Fibroblast of lung (primary cell): ENCODE data around the gene ACER1. TPM values are rescaled to one million over a fixed set of nuclear protein-coding genes. Genes with fewer than 3 reads are reported as not detected.

Source experiments
- DNase-seq, 2 donors: peaks; one replicate each; pipeline versions ENCODE4 v3.0.0 to v3.0.0-alpha.2; 2010; ENCODE audit warnings: low read depth in 2 of 2
- H2AFZ ChIP-seq: 2 replicates; pipeline ENCODE4 v1.5.1; 2012; ENCODE audit warnings: low read length, control low read depth, inconsistent platforms
- H3K27ac ChIP-seq: 2 replicates; pipeline ENCODE4 v1.5.1; 2011; ENCODE audit warnings: low read length, control low read depth; ENCODE audit not compliant: insufficient read depth
- H3K27me3 ChIP-seq: 2 replicates; pipeline ENCODE4 v1.5.1; 2011; ENCODE audit warnings: mild to moderate bottlenecking, low read length; ENCODE audit not compliant: control insufficient read depth, insufficient read depth
- H3K36me3 ChIP-seq: 2 replicates; pipeline ENCODE4 v1.5.1; 2011; ENCODE audit warnings: low read length; ENCODE audit not compliant: control insufficient read depth, insufficient read depth
- H3K4me1 ChIP-seq: 2 replicates; pipeline ENCODE4 v1.5.1; 2011; ENCODE audit warnings: low read length; ENCODE audit not compliant: control insufficient read depth, insufficient read depth; ENCODE audit errors: extremely low read depth
- H3K4me2 ChIP-seq: 2 replicates; pipeline ENCODE4 v1.5.1; 2011; ENCODE audit warnings: low read length, control low read depth; ENCODE audit not compliant: insufficient read depth; ENCODE audit errors: extremely low read depth
- H3K4me3 ChIP-seq, 4 experiments: fragments of 200-600 bp in 1 of 4; sonication (generic) in 1 of 4; replicated peaks in 1 of 4; 2 replicates each; pipeline ENCODE4 v1.5.1; 2011 to 2016; ENCODE audit warnings: low read length in 4 of 4, low read depth in 3 of 4, mild to moderate bottlenecking in 3 of 4, control low read depth in 2 of 4, inconsistent platforms in 1 of 4, mixed read lengths in 1 of 4; ENCODE audit not compliant: insufficient read depth in 1 of 4; ENCODE audit errors: control extremely low read depth in 1 of 4
- H3K79me2 ChIP-seq: 2 replicates; pipeline ENCODE4 v1.5.1; 2012; ENCODE audit warnings: mild to moderate bottlenecking, low read length, inconsistent platforms; ENCODE audit not compliant: control insufficient read depth, insufficient read depth
- H3K9ac ChIP-seq: 2 replicates; pipeline ENCODE4 v1.5.1; 2011; ENCODE audit warnings: mild to moderate bottlenecking, low read length, control low read depth; ENCODE audit not compliant: insufficient read depth
- H3K9me3 ChIP-seq: 2 replicates; pipeline ENCODE4 v1.5.1; 2012; ENCODE audit warnings: low read depth, low read length; ENCODE audit not compliant: control insufficient read depth, insufficient read depth
- H4K20me1 ChIP-seq: 2 replicates; pipeline ENCODE4 v1.5.1; 2011; ENCODE audit warnings: low read length; ENCODE audit not compliant: control insufficient read depth, insufficient read depth; ENCODE audit errors: extremely low read depth
- EZH2 ChIP-seq: IDR thresholded peaks from 2 replicates; pipeline ENCODE4 v1.5.1; 2012; ENCODE audit warnings: low read length, control low read depth, mild to moderate bottlenecking; ENCODE audit errors: missing control alignments
- polyA plus RNA-seq, 2 donors: library from polyadenylated mRNA; depleted of rRNA in 1 of 2; stranded (reverse) in 1 of 2; unstranded in 1 of 2; fragments of >200 nt; gene quantifications; 2 replicates each; pipeline ENCODE4 v1.2.1, GENCODE V29; 2011 to 2012; ENCODE audit warnings: missing spikeins in 1 of 2
- total RNA-seq: library from RNA; depleted of rRNA; stranded (reverse); fragments of >200 nt; gene quantifications from 2 replicates; pipeline ENCODE4 v1.2.1, GENCODE V29; 2014
- TF ChIP-seq, protein P1 (sequence below), 2 donors: IDR thresholded peaks in 1 of 2; conservative IDR thresholded peaks in 1 of 2; 1 replicate in 1 of 2; 2 replicates in 1 of 2; pipeline ENCODE4 v1.5.1; 2011 to 2012; ENCODE audit warnings: low read length in 2 of 2, control low read depth in 1 of 2, inconsistent platforms in 1 of 2, low read depth in 1 of 2, mild to moderate bottlenecking in 1 of 2

ACER1 gene
- total and polyA plus RNA-seq, 2 donors (not counting 1 experiment from before 2014, with no cell fraction given) = not detected

DNA sequence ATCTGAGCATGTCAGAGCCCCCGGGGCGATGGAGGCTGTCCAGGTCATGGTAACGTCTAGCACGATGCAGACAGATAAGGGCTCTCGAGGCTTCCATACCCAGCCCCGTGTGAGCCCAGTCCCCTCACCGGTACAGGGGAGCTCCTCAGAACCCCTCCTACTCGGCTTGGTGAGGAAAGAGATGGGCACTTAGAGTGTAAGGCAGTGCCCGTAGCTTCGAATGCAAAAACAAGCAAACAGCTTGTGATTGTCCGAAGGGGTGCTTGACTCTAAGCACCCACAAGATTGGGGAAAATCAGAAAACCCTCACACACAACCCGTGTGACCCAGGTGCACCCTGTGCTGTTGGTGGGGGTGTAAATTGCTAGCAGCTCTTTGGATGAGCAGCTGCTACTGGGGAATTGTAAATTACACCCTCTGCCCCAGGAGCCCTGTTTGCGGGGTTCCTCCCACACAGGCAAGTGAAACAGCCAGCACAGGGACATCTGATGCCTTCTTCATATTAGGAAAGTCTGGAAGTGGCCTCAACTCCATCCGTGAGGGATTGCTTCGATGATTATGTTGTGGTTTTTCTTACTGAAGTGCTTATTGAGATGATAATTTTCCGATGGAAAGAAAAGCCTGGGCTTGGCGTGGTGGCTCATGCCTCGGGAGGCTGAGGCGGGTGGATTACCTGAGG, 43.2 kb upstream of the ACER1 start:
- Histone ChIP-seq H4K20me1 (no peaks in the 10 kb centered on the region), H3K4me3 (no peak overlapping the region), H3K9ac (no peak overlapping the region), H3K4me1 (peaks cover 5% of the 10 kb centered on the region), H3K79me2 (no peaks in the 10 kb centered on the region), H3K9me3 (no peaks in the 10 kb centered on the region), H3K27ac (no peak overlapping the region), H3K36me3 (peaks cover 13% of the 10 kb centered on the region), H3K27me3 (no peaks in the 10 kb centered on the region), H2AFZ (no peak overlapping the region), H3K4me2 (no peak overlapping the region)
- TF ChIP-seq, protein P1, sequence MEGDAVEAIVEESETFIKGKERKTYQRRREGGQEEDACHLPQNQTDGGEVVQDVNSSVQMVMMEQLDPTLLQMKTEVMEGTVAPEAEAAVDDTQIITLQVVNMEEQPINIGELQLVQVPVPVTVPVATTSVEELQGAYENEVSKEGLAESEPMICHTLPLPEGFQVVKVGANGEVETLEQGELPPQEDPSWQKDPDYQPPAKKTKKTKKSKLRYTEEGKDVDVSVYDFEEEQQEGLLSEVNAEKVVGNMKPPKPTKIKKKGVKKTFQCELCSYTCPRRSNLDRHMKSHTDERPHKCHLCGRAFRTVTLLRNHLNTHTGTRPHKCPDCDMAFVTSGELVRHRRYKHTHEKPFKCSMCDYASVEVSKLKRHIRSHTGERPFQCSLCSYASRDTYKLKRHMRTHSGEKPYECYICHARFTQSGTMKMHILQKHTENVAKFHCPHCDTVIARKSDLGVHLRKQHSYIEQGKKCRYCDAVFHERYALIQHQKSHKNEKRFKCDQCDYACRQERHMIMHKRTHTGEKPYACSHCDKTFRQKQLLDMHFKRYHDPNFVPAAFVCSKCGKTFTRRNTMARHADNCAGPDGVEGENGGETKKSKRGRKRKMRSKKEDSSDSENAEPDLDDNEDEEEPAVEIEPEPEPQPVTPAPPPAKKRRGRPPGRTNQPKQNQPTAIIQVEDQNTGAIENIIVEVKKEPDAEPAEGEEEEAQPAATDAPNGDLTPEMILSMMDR (conservative IDR thresholded peaks at IDR 0.05 in 1 of 2, IDR thresholded peaks at IDR 0.05 in 1 of 2; ENCODE audit: low read depth in 1 of 2, low read length in 2 of 2) = no peak
- no peak for TF ChIP-seq EZH2
- DNase-seq = no peak

DNA sequence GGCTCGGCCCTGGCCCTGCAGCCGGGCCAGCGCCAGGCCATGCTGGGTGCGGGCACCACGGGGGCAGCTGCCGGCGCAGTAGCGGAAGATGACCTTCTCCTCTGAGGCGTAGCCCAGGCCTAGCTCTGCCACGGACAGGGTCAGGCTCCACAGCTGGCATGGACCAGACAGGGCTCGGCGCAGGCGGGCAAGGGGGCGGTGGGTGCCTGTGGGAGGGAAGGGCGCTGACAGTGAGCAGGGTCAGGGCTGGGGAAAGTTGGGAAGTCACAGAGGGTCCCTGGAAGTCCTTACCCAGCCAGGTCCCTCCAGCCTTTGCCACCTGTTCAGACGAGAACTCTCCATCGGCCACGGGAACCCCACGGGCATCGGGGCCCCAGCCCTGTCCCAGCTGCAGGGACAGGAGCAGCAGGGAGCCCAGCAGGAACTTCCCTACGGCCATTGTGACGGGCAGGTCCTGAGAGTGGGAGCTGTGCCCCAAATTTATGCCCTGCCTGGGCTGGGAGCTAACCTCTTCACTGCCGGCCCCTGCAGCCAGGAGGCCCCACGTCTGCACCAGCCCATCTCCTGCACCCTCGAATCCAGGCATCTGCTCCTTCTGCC, 42.1 kb upstream of the ACER1 start, which contains the start of gene PSPN:
TSS of gene PSPN (minus strand) at position 523 of the 600 bp plus-strand sequence. CDS start at position 439, 84 bp downstream.
- H3K36me3 ChIP-seq = peaks cover 9% of the 10 kb centered on the region
- no peaks in the 10 kb centered on the region for H4K20me1 ChIP-seq
- no peak within 1 kb of the TSS for H3K4me2 ChIP-seq
- H3K4me3 ChIP-seq = no peak within 1 kb of the TSS
- H3K4me1 ChIP-seq = peaks cover 5% of the 10 kb centered on the region
- H3K9me3 ChIP-seq = no peaks in the 10 kb centered on the region
- TF ChIP-seq, protein P1 (conservative IDR thresholded peaks at IDR 0.05 in 1 of 2, IDR thresholded peaks at IDR 0.05 in 1 of 2; ENCODE audit: low read depth in 1 of 2, low read length in 2 of 2) = no peak
- TF ChIP-seq EZH2 = no peak
- H3K9ac ChIP-seq = no peak within 1 kb of the TSS
- no peaks in the 10 kb centered on the region for H3K27me3 ChIP-seq
- H3K79me2 ChIP-seq = no peaks in the 10 kb centered on the region
- H3K27ac ChIP-seq = no peak within 1 kb of the TSS
- DNase-seq = no peak
- no peak within 1 kb of the TSS for H2AFZ ChIP-seq

DNA sequence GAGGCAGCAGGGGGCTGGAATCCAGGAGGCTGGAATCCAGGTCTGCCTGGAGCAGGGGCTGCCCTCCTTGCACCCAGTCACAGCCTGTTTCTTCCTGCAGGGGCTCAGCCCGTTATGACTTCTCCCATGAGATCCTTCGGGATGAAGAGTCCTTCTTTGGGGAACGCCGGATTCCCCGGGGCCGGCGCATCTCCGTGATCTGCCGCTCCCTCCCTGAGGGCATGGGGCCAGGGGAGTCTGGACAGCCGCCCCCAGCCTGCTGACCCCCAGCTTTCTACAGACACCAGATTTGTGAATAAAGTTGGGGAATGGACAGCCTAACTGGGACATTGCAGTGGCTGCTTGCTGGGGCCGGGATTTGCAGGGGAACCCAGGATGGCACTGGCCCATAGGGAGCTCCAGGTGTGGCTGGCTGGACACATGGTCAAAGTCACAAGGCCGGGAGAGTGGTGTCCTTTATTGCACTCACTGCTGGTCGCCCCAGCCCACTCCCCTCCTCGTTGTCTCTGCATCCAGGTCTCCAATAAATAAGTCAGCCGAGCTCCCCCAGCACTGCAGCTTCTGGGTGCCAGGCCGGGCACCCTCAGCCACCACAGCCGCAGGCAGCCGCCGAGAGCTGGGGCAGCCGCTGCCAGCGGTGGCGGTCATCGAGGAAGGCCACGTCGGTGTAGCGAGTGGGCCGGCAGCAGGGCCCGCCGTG, 41.4 kb upstream of the ACER1 start:
- no peak overlapping the region for H3K27ac ChIP-seq
- H3K4me1 ChIP-seq = peaks cover 5% of the 10 kb centered on the region
- peaks cover 2% of the 10 kb centered on the region for H3K36me3 ChIP-seq
- no peak for DNase-seq
- H3K27me3 ChIP-seq = no peaks in the 10 kb centered on the region
- H4K20me1 ChIP-seq = no peaks in the 10 kb centered on the region
- H3K79me2 ChIP-seq = no peaks in the 10 kb centered on the region
- no peaks in the 10 kb centered on the region for H3K9me3 ChIP-seq
- no peak overlapping the region for H3K4me2 ChIP-seq
- H3K9ac ChIP-seq = no peak overlapping the region
- TF ChIP-seq EZH2 = no peak
- no peak overlapping the region for H3K4me3 ChIP-seq
- no peak overlapping the region for H2AFZ ChIP-seq
